Right atrium auricular region (tissue), 2 donors: ENCODE results near the gene CT83. TPM values are rescaled to one million over a fixed set of nuclear protein-coding genes. Genes with fewer than 3 reads are reported as not detected.

Experiments used
- DNase-seq: peaks from one replicate; pipeline ENCODE4 v3.0.0-alpha.2; 2019; ENCODE audit warnings: low spot score
- H3K27ac ChIP-seq, 2 donors: fragments of 200-600 bp; sonication (generic); 1 replicate in 1 of 2; 2 replicates in 1 of 2; pipeline ENCODE4 v1.5.1; 2016 to 2019
- H3K27me3 ChIP-seq, 2 donors: fragments of 200-600 bp; sonication (generic); one replicate each; pipeline versions ENCODE4 v1.5.1 to v1.6.0; 2017 to 2019
- H3K36me3 ChIP-seq: fragments of 200-600 bp; sonication (generic); one replicate; pipeline ENCODE4 v1.5.1; 2016
- H3K4me1 ChIP-seq, 2 donors: fragments of 200-600 bp; sonication (generic); one replicate each; pipeline versions ENCODE4 v1.5.1 to v1.6.0; 2017 to 2019
- H3K4me3 ChIP-seq, 2 donors: fragments of 200-600 bp; sonication (generic); 1 replicate in 1 of 2; 2 replicates in 1 of 2; pipeline ENCODE4 v1.5.1; 2017 to 2019; ENCODE audit warnings: mild to moderate bottlenecking in 1 of 2, moderate library complexity in 1 of 2
- H3K9me3 ChIP-seq, 2 donors: fragments of 200-600 bp; sonication (generic); one replicate each; pipeline ENCODE4 v1.5.1; 2019
- total RNA-seq, 2 donors: library from RNA; depleted of rRNA; stranded (reverse); fragments of >200 nt; gene quantifications; one replicate each; pipeline ENCODE4 v1.1.0, GENCODE V29; 2016
- TF ChIP-seq, protein P1 (sequence below), 2 donors: fragments of 200-600 bp; sonication (generic); IDR thresholded peaks; one replicate each; pipeline ENCODE4 v1.5.1; 2019; ENCODE audit warnings: antibody characterized with exemption in 2 of 2

The CT83 gene, protein sequence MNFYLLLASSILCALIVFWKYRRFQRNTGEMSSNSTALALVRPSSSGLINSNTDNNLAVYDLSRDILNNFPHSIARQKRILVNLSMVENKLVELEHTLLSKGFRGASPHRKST
- not detected for total RNA-seq

DNA sequence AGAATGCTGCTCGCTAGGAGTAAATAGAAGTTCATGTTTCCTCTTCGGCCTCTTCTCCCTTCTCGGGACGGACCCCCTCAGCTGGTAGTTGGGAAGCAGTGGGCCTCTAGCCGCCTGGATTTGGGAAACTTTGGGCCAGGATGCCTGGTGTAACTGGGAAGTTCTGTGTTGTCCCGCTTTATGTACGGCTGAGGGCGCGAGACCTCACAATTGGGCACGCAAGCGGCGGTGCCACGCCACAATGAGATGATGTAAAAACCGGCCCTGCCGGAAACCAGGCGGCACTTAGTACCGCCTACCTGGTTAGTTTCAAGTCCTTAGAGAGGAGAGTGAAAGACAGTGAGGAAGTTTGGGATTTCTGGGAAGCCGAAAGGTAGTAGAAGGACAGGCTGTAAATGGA lies at the start of gene CT83:
CT83 (minus strand) TSS at position 155 of the 400 bp plus-strand sequence; CDS start at position 35, 120 bp downstream.
- no peaks in the 10 kb centered on the region for H3K36me3 ChIP-seq
- TF ChIP-seq, protein P1, sequence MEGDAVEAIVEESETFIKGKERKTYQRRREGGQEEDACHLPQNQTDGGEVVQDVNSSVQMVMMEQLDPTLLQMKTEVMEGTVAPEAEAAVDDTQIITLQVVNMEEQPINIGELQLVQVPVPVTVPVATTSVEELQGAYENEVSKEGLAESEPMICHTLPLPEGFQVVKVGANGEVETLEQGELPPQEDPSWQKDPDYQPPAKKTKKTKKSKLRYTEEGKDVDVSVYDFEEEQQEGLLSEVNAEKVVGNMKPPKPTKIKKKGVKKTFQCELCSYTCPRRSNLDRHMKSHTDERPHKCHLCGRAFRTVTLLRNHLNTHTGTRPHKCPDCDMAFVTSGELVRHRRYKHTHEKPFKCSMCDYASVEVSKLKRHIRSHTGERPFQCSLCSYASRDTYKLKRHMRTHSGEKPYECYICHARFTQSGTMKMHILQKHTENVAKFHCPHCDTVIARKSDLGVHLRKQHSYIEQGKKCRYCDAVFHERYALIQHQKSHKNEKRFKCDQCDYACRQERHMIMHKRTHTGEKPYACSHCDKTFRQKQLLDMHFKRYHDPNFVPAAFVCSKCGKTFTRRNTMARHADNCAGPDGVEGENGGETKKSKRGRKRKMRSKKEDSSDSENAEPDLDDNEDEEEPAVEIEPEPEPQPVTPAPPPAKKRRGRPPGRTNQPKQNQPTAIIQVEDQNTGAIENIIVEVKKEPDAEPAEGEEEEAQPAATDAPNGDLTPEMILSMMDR (IDR thresholded peaks at IDR 0.05), result no peak
- H3K4me3 ChIP-seq, result no peak within 1 kb of the TSS
- no peaks in the 10 kb centered on the region for H3K27me3 ChIP-seq
- H3K4me1 ChIP-seq, result no peaks in the 10 kb centered on the region
- no peak for DNase-seq
- no peaks in the 10 kb centered on the region for H3K9me3 ChIP-seq
- H3K27ac ChIP-seq, result no peak within 1 kb of the TSS

DNA sequence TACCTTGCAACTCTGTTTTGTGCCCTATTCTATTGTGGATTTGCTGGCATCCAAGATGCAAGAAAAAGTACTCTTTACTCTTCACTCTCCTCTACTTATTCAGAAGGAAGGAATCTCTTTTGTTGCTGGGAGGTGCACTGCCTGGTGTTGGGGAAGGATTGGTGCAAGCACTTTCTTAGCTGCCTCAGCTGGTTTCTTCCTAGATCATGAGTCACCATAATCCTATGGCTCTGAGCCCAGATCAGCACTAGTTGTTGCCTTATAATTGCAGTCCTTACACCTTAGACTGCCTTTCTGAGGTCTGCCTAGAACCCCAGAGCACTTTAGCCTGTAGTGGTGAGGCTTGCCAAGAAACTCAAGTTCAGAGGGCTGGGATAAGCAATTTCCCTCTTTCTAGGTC lies 37.0 kb upstream of the CT83 start:
- Histone ChIP-seq H3K9me3 (no peaks in the 10 kb centered on the region), H3K36me3 (no peaks in the 10 kb centered on the region), H3K4me1 (no peaks in the 10 kb centered on the region), H3K27ac (no peak overlapping the region), H3K27me3 (no peaks in the 10 kb centered on the region), H3K4me3 (no peak overlapping the region)
- TF ChIP-seq, protein P1 (IDR thresholded peaks at IDR 0.05), result no peak
- no peak for DNase-seq

DNA sequence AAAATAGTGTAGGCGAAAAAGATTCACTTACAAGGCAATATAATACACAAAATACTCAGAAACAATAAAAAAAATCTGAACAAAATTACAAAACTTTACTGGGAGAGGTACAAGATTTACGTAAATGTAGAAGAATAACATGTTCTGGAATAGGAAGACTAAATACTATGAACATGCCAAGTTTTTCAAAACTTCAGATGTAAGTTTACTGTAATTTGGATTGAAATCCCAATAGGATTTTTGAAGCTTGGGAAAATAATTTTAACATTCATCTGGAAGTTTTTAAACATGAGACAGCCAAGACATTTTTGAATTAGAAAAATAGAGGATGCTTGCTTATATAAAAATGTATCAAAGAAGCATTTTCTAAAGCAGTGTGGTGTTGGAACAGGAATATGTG lies 30.5 kb upstream of the CT83 start:
- TF ChIP-seq, protein P1 (IDR thresholded peaks at IDR 0.05), result no peak
- Histone ChIP-seq H3K9me3 (no peaks in the 10 kb centered on the region), H3K27me3 (no peaks in the 10 kb centered on the region), H3K4me1 (no peaks in the 10 kb centered on the region), H3K36me3 (no peaks in the 10 kb centered on the region), H3K4me3 (no peak overlapping the region), H3K27ac (no peak overlapping the region)
- no peak for DNase-seq

DNA sequence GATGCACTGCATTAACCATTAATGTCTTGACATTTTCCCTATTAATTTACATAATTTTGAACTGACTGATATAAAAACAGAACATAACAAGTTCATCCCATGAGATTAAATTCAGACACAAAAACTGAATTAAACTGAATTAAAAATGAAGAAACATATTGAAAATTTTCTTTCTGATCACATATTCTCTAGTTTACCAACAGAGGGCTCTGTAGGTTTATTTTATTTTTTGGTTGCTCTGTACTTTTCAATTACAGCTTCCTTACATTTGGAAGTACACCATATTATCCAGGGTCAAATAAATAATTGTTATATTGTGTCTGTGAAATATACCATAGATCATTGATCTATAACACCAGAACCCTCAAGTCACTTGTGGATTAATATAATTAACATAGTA lies 27.3 kb upstream of the CT83 start:
- Histone ChIP-seq H3K4me1 (no peaks in the 10 kb centered on the region), H3K4me3 (no peak overlapping the region), H3K36me3 (no peaks in the 10 kb centered on the region), H3K27me3 (no peaks in the 10 kb centered on the region), H3K9me3 (no peaks in the 10 kb centered on the region), H3K27ac (no peak overlapping the region)
- DNase-seq, result no peak
- TF ChIP-seq, protein P1 (IDR thresholded peaks at IDR 0.05), result peak in 1 of 2 donors; percentile 40

DNA sequence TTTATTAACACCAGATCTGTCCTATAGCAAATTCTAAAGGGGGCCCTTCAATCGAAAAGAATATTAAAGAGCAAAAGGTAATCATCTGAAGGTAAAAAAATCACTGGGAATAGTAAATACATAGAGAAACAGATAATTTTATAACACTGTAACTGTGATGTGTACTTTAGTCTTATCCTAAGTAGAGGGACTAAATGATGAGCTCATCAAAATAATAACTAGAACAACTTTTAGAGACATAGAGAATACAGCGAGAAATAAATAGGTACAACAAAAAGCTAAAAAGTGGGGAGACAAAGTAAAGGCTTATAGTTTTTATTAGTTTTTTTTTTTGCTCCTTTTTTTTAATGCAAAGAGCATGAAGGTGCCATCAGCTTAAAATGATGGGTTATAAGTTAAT lies 17.3 kb upstream of the CT83 start:
- no peaks in the 10 kb centered on the region for H3K4me1 ChIP-seq
- no peak overlapping the region for H3K27ac ChIP-seq
- no peaks in the 10 kb centered on the region for H3K9me3 ChIP-seq
- H3K27me3 ChIP-seq, result no peaks in the 10 kb centered on the region
- H3K4me3 ChIP-seq, result no peak overlapping the region
- H3K36me3 ChIP-seq, result no peaks in the 10 kb centered on the region
- TF ChIP-seq, protein P1 (IDR thresholded peaks at IDR 0.05), result no peak
- no peak for DNase-seq

DNA sequence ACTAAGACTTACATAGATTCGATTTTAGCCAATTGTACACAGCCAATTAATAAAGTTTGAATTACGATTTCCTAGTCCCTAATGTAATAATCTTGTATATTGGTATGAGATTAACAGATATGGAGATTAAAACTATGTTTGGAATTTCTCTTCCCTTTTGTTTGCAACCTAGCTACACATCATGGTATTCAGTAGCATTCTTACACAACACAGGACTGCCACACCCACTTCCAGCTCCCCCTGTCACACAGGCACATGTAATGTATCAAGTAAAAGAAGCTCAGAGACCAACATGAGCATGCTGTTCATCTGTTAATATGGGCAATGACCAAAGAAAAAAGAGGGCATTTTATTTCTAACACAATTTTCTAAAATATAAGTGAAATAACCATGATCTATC lies 13.6 kb downstream of the CT83 start:
- Histone ChIP-seq H3K27me3 (no peaks in the 10 kb centered on the region), H3K4me3 (no peak overlapping the region), H3K36me3 (no peaks in the 10 kb centered on the region), H3K4me1 (no peaks in the 10 kb centered on the region), H3K9me3 (no peaks in the 10 kb centered on the region), H3K27ac (no peak overlapping the region)
- DNase-seq, result no peak
- TF ChIP-seq, protein P1 (IDR thresholded peaks at IDR 0.05), result no peak
